Endothelial cell of hepatic sinusoid (primary cell): ENCODE results near the gene ALOX12.

Experiments used
- in situ Hi-C: cut with HindIII; loops from 2 replicates; pipeline ENCODE4 v1.10.0; 2017; ENCODE audit warnings: low sequenced_read_pairs

The ALOX12 gene

DNA sequence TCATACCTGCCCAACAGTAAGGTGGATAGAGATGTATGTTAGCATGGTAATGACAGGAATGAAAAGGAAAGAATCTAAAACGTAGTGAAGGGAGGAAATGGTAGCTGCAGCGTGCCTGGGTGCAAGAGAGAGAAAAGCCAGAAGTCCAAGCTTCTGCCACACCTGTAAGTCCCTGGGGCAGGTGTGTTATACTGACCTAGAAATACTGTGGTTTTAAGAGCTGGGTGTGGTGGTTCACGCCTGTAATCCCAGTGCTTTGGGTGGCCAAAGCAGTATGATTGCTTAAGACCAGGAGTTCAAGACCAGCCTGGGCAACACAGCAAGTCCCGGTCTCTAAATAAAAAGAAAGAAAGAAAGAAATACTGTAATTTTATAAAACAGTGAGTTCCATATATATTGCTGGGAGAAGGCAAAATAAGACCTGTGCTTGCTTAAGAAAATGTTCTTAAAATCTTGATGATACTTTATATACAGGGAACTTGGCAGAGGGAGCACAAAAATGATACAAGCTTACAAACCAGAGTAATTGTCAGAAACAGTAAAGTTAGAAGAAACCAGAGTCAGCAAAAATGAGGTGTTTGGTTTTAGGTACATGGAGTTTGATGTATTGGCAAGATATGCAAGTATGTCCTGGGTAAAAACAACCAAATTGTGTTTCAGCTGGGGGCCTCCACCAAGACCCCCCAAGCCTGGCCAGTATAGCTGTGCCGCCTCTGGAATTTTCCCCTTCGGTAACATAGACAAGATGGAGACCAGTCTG lies 6.6 kb downstream of the ALOX12 start:
- in situ Hi-C loops, result no loop called here

DNA sequence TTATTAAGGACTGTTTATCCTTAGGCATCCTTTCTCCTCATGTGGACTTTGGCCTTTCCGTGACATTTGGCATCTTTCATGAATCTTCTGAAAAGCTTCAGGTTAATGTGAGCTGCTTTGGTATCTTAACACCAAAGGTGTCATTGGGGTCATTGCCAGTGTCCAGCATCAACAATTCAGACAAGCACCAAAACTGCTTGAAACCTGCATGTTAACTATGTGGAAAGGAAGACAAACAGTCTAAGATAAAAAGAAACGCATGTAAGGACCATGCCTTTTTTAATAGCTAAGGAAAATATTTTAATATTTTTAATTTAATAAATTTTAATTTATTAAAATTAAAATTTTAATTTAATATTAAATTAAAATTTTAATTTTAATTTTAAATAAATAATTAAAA lies 7.9 kb downstream of the ALOX12 start:
- in situ Hi-C loops, result no loop called here

DNA sequence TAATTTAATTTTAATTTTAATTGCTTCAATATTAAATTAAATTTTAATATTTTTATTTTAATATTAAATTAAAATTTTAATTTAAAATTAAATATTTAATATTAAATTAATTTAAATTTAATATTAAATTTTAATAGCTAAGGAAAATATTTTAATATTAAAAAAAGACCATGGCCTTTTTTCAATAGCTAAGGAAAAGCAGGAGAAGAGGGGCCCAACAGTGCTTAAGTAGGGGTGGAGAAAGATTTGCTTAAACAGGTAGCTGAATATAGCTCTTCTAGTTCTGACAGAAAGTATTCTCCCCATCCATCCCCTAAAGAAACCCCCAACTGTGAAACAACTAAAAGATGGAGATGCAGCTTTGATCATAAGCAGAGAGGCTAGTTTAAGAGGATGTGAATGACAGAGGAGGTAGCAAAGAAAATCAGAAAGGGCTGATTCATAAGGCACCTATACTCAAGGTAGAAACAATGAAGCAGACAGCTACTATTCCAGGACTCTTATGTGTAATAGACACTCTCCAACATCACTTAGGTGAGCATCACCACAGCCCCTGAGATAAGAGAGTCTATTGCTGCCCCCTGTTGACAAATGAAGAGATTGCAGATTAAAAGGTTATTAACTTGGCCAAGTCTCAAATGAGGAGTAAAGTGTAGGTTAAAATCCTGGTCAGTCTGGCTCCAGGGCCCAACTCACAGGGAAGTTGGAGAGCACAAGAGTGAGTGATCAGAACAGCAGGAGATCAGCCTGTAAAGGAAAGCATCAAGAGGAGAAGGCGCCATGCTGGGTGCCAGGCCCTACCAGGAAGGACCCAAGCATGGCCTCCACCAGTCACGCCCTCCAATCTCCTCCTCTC lies 8.8 kb downstream of the ALOX12 start:
- in situ Hi-C loops, result no loop called here

DNA sequence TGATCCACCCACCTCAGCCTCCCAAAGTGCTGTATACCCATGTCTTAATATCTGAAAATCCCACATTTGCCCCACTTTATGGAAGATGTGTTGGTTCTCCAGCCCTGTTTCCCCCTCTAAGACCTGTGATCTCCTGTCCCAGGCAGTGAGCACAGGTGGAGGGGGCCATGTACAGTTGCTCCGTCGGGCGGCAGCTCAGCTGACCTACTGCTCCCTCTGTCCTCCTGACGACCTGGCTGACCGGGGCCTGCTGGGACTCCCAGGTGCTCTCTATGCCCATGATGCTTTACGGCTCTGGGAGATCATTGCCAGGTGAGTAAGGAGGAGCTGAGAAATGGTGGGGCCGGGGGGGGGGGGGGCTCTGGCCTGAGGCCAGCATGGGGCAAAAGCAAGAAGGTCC lies 9.9 kb downstream of the ALOX12 start:
- in situ Hi-C loops, result no loop called here

DNA sequence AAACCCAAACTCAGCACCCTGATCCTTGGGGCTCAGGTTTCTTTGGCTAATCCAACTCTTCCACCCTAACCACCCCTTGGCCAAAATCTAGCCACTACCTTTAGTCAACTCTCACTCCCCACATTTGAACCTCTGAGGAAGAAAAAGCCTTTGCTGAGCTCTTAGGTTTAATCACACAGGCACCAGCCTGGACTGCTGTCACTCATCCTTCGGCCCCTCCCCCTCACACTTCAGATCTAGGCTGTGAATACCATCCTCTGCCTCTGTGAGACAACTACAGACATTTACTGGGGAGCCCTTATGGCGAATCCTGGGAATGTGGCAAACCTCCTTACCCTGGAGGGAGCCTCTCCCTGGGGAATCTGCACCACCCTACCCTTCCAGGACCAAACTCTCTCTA lies 11.3 kb downstream of the ALOX12 start:
- in situ Hi-C loops, result no loop called here

DNA sequence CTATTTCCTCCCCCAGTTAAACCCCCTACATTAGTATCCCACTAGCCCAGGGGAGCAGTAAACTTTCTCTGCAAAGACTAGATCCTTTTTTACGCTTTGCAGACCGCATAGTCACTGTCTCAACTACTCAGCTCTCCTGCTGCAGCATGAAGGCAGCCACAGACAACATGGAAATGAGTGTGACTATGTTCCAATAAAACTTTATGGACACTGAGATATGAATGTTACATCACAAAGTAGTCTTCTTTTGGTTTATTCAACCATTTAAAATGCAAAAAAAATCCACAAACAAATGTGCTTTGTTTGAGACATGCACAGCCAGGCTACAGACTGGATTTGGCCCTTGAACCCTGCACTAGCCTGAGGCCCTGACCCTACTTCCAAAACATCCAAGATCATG lies 14.7 kb downstream of the ALOX12 start:
- in situ Hi-C loops, result no loop called here

DNA sequence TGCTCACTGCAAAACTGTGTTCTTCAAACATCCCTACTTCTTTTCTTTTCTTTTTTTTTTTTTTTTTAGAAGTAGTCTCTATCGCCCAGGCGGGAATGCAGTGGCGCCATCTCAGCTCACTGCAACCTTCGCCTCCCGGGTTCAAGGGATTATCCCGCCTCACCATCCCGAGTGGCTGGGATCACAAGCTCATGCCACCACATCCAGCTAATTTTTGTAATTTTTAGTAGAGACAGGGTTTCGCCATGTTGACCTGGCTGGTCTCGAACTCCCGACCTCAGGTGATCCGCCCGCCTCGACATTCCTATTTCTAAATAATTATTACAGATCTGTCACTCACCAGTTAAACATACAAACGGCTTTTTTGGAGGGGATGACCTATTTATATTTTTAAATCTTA lies 15.6 kb downstream of the ALOX12 start:
- in situ Hi-C loops, result no loop called here

DNA sequence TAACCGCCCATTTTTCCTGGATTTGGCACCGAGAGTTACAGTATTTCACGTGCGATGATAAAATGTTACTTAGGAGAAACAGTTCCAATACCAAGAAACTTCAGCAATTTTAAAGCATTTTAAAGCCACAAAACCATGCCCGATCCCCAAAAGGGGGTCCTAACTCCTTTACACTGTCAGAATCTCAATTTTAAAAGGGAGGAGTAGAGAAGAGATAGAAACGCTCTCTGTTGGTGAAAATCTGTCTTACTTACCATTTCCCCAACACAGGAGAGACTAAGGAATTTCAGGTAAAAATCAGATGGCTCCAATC lies 16.0 kb downstream of the ALOX12 start:
- in situ Hi-C loops, result no loop called here

DNA sequence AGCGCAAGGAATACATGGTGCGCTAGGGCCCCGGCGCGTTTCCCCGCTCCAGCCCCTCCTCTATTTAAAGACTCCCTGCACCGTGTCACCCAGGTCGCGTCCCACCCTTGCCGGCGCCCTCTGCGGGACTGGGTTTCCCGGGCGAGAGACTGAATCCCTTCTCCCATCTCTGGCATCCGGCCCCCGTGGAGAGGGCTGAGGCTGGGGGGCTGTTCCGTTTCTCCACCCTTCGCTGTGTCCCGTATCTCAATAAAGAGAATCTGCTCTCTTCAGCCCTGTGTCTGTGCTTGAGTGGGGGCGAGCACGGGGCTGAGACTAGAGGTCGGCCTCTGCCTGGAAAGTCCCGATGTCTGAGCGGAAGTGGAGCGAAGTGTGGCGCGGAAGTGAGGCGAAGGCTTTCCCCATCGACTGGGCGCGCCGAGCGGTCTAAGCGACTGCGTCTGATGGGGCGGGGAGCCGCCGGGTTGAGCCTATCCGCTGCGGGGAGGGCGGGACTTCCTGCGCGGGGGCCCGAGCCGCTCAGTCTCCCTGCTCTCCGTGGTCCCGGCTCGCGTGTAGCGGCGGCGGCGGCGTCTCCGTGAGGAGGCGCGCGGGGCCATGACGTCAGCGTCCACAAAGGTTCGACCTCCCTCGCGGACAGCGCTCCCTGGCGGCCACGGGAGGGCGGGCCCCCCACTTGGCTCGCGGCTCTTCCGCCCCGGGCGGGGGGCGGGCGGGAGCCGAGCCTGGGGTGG lies 18.6 kb downstream of the ALOX12 start:
- in situ Hi-C loops, result no loop called here

DNA sequence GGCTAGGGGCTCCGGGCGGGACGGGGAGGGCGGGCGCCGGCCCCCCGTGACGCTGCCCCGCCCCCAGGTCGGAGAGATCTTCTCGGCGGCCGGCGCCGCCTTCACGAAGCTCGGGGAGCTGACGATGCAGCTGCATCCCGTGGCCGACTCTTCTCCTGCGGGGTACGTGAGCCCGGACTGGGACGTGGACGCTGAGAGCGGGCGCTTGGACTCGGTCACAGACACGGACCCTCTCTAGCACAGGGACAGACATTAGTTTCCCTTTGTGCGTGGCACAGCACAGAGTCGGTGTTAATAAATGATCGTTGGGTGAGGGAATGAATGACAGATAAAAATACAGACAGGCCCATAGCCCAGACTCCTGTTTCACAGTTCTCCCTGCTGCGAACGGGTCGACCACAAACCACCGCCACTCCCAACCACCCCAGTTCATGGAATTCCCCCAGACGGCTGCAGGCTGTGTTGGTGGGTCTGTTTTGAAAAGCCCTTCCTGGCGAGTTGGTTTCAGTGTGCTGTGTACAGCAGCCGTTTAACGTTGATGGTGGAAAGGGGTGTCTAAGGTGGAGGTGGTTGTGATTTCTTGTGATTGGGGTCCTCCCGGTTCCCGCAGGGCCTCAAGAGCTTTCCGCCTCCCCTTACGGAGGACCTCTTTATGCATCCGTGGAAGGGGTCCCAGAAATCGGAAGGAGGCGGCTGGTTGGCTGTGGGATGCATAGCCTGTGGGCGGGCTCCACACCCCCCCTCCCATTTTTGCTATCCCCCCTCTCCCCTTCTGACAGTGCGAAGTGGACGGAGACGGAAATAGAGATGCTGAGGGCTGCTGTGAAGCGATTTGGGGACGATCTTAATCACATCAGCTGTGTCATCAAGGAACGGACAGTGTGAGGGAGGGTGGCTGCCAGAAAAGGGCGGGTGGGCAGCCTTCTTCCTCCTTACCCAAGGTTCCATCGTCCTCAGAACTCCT lies 19.4 kb downstream of the ALOX12 start:
- in situ Hi-C loops, result no loop called here

DNA sequence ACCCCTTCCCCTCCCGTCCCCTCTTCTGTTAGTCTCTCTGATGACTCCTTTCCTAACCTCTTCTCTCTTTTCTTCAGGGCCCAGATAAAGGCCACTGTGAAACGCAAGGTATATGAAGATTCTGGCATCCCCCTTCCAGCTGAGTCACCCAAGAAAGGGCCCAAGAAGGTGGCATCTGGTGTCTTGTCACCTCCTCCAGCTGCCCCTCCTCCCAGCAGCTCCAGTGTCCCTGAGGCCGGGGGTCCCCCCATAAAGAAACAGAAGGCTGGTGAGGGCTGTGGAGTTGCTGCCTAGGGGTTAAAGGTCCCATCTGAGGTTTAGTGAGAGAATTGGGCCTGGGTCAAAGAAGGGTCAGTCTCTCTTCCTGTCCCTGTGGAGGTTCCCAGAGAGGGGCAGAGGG lies 20.6 kb downstream of the ALOX12 start:
- in situ Hi-C loops, result no loop called here

DNA sequence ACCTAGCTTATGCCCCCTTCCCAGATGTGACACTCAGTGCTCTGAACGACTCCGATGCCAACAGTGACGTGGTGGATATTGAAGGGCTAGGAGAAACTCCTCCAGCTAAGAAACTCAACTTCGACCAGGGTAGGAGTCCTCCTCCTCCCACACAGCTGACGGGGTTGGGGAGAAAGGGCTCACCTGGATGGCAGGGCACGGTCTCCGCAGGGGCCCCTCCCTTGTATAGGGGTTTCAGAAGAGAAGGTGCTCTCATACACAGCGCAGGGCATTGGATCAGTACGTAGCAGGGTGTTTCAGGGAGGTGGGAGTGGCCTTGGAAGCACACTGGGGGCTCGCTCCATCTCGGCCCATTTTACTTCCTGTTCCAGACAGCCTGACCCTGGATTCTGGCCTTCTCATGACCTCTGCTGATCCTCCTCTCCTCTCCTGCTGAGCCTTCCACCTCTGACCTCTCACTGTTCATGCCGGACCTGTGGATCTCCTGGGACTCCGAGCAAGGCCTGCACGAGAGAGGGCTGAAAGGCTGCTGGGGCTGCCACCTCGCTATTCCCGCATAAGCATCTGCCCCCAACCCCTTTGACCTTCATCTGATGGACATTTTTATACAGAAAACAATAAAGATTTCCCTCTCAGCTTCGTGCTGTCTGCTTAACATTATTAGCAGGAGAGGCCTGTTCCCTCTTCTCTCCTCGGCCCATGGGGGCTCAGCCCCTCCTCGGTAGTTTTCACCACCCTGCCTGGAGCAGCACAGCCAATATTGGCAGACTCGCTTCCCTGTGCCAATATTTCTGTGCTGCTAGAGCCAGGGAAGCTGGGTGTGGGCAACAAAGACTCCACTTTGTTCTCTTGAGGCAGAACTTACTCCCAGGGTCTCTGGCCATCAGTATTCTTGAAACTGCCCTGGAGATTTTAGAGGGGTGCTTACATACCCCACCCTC lies 21.3 kb downstream of the ALOX12 start:
- in situ Hi-C loops, result no loop called here

DNA sequence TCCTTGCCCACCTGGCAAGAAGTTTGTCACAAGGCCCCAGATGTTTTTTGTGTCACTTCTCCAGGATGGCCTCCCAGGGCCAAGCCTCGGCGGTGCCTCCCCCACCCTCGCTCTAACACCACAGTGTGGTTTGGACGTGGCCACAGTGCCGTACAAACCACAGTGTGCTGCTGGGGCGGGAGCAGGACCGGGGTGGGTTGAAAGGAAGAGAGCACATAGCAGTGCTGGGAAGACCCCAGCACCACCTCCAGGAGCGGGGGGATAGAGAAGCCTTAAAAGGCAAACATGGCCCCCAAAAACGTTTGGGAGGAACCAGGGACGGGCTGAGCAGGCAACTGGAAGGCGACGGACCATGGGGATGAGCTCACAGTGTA lies 22.0 kb downstream of the ALOX12 start:
- in situ Hi-C loops, result no loop called here

DNA sequence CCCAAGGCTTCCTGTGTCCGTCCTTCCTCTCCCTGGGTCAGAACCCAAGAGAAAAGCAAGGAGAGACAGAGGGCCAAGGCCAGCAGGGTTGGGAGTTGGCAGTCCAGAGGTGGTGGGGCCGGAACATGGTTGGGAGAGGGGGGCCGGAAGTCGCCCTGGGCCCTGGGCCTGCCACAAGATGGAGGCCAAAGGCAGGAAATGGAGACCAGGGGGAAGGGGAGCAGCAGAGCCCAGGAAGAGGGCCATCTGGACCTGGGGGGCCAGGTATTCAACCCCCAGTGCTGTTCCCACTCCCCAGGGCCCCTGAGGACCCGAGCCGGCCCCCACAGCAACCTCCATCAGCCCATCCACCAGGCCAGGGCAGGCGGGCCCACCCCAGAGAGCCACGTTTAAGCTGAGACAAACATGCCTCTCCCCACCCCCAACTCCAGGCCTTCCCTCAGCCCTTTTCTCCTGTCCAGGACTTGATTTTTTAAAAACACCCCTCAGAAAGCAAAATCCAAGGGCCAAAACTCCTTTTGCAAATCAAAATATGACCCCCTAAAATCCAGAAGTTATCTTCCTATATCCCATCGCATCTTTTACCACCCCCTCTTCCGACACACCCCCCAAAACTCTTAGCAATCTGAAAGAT lies 22.6 kb downstream of the ALOX12 start:
- in situ Hi-C loops, result no loop called here

DNA sequence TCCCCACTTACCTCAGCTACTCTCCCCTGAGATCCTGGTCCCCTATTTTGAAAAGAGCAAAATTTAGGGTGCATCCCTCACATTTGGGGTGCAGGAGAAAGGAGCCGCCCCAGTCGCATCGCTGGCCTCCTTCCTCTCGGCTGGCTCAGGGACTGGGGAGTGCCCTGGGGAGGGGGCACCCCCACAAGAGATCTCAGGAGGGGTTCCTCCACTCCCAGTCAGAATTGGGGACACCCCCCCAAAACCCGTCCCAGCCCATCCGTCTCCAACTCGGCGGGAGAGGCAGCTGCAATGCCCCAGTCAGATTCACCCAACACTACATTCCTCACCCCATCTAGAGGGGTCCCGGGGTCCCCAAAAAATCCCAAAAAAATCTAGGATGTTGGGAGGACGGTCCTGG lies 23.5 kb downstream of the ALOX12 start:
- in situ Hi-C loops, result no loop called here

DNA sequence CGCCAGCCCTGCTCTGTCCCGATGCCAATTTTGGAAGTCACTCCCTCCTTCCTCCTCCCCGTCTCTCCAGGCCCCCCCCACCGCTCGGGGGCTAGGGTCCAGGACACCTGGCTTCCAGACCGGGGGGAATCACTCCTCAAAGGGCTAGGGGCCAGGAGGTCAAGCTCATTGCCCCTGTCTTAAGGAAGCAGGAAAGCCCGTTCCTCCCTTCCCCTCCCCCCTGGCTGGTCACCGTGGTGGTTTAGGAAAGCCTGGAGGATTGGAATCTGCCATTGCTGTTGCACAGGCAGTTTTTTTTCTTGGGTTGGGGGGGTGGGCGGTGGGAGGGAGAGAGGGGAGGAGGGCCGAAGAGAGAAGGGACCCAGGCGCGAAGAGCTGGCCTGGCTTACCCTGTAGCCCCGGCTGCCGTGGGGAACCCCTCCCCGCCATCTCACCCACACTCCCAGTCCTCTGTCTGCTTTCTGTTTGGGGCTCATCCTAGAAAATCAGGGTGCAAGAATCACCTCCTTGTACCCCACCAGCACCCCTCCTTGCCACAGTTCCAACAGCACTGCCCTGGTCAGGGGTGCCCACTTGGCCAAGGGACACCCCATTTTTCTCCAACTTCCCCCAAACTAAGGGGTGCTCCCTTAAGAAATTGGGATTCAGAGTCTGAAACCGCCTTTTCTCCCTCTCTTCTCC lies 24.1 kb downstream of the ALOX12 start:
- in situ Hi-C loops, result no loop called here

DNA sequence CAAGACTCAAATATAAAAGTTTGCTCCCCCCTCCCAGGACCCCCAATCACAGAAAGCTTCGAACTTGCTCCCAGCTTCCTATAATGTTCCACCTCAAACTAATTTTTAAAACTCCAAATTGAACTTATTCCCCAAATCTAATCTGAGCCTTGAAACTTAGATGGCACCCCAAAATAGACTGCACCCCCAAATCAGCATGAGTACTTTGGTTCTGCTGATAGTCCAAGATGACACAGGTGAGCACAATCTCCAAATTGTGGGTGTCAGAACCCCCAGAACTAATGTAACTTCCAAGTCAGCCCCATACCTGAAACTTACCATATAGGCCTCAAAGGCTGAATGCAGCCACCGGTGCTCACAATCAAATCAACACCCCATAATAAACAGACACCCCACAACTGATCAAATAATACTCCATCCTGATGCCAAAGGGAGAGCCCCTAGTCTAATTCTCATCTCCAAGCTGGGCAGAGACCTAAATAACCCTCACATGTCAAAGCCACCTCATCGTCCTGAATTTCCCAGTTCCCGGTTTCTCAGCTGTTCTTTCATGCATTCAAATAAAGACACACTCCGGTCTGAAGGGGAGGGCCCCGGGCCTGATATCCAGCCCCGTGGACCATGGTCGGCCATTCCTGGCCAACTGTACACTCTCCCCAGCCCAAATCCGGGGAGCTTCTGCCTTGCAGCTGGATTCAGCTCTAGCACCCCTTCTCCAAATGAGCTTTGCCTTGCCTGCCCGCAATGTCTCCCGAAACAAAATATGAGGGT lies 25.2 kb downstream of the ALOX12 start:
- in situ Hi-C loops, result no loop called here
